ENCODE measurements around the gene PRR19.

GRCh38 chr19:42295831-42296525 lies 6.0 kb upstream of the PRR19 start:
- peak; percentile 99 for TF ChIP-seq CTCF (IDR thresholded peaks at IDR 0.05; ENCODE audit: low read depth, low read length, poor library complexity, severe bottlenecking)
- no peak for TF ChIP-seq EZH2phosphoT487 (IDR thresholded peaks at IDR 0.05; ENCODE audit: borderline replicate concordance, low read length)

All from DOHH2 (cell line).